GM18873 (cell line): ENCODE measurements around the gene TOP3B.
"Not testable (repeated sequence)": the region's sequence is repeated elsewhere in the genome, so short reads cannot be mapped to it uniquely, and the experiment has no call there.

Experiments
- ATAC-seq: cut with Tn5 transposase; IDR thresholded peaks from one replicate; pipeline ENCODE4 v1.9.1; 2021; ENCODE audit warnings: mild to moderate bottlenecking, moderate library complexity, moderate number of reproducible peaks; ENCODE audit not compliant: unreplicated experiment, low FRiP score

Gene TOP3B

DNA sequence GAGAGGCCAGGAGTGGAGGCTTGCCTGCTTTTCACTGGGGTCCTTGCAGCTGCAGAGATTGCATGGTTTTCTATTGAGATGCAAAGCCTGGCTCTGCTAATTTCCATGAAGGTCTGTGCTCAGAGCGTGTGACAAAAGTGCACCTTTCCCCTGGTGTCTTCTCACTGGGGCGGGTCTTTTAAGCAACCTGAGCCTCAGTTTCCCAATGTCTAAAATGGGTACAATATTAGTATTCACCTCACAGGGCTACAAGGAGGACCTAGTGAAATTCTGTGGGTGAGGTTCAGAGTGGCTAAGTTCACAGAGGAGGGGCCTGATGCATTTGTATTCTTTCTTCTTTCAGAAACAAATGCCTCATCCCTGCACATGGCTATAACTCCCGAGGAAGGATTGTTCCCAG, 50.2 kb downstream of the TOP3B start:
- ATAC-seq: no peak

DNA sequence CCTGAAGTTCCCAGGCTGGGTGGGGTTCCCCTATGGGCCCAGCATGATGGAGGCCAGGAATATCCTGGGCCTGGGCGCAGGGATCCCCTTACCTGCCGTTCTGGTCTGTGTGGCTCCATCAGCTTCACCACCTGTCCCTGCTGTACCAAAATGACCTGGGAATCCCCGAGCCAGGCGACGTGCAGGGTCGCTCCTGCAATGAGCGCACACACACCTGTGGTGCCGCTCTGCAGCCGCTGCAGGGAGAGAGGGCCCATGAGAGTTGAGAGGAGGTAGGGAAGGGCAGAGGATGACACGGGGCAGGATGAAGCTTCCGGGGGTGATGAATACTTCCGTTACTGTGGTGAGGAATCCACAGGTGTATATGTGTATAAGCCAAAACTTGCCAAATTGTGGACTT, 51.5 kb downstream of the TOP3B start:
- ATAC-seq: no peak

DNA sequence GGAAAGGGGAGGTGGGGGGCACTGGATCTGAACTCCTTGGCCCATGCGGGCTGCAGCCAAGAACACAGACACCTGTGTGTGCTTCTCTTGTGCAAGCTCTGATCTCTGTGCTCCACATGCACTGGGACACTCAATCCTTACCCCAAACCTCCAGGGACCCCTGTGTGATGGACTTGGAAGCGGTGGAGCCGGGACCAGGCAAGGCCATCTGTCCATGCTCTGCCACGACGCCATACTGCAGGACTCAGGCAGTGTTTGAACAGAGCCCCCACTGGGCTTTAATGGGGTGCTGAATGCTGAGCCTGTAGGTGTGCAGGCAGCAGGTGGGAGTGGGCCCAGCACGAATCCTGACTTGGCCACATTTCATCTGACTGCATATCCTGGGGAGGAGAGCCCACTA, 53.3 kb downstream of the TOP3B start:
- ATAC-seq: no peak

DNA sequence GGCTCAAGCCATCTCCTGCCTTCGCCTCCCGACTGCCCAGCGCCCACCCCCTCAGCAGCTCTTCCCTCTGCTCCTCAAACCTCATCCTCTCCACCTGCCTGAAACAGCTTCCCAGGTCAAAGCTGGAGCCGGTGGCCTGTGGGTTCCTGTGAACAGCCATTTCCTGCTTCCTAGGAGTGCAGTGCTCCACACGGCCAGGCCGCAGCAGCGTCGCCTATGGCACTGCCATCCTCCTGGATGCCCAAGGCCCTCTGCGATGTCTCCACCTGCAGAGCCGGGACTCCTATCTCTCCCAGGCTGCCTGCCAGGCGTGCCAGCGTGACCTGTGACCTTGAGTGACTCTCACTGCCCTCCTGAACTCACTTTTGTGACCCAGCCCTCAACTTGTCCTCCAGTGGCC, 54.5 kb downstream of the TOP3B start:
- no peak for ATAC-seq

DNA sequence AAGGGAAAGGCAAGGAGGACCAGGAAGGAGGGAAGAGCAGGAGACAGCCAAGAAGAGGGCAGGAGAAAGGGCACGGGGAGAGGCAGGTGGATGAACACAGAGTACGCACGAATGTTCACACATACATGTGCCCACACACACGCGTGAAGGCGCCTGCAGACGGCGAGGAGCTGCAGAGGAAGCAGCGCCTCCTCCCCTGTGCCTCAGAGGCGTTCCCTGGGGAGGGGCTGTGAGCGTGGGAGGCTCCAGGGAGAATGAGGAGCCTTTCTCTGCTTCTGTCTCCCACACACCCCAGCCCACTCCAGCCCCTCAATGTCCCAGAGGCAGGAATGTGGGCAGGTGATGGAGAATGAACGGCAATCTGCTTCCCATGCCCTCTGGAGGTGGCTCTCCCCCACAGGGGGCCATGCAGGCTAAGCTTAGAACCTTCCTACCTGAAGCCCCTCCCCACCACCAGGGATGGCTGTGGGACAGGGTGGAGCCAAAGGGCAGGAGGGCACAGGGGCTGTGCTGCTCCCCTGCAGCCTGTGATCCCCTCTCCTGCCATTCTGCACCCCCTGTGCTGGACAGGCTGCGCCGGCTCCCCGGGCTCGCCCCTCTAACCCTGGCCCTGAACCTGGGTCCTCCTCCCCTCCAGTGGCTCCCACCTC, 55.3 kb downstream of the TOP3B start:
- ATAC-seq: no peak

DNA sequence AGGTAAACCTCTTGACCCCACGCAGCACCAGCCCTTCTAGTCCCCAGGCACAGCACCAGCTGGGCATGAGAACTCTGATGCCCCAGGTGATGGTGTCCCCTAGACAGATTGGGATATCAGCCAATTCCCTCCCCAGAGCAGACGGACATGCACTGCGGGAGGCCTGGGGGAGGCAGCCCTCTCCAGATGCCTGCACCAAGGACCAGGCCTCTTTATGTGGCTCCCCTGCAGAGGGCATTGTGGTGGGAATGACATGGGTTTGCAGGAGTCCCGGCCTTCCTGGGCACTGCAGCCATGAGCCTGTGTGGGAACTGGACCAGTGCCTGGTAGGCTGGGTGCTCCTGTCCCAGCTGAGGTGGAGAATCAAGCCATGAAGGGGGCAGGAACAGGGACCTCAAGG, 55.9 kb downstream of the TOP3B start:
- no peak for ATAC-seq

DNA sequence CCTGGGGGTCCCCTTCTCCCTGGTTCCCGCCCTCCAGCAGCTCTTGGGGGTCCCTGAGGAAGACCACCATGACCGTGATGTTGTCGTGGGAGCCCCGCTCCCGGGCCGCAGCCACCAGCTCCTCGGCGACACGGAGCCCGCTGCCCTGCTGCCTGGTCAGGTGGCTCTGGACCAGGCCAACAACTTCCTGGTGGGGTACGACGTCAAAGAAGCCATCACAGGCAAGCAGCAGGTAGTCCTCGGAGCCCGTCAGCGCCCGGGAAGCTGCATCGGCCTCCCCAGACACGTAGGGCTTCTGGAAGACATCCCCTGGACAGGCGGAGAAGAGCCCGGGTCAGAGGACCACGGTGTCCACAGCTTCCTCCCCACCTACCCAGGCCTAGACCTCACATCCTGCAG, 59.4 kb downstream of the TOP3B start:
- ATAC-seq: no peak

DNA sequence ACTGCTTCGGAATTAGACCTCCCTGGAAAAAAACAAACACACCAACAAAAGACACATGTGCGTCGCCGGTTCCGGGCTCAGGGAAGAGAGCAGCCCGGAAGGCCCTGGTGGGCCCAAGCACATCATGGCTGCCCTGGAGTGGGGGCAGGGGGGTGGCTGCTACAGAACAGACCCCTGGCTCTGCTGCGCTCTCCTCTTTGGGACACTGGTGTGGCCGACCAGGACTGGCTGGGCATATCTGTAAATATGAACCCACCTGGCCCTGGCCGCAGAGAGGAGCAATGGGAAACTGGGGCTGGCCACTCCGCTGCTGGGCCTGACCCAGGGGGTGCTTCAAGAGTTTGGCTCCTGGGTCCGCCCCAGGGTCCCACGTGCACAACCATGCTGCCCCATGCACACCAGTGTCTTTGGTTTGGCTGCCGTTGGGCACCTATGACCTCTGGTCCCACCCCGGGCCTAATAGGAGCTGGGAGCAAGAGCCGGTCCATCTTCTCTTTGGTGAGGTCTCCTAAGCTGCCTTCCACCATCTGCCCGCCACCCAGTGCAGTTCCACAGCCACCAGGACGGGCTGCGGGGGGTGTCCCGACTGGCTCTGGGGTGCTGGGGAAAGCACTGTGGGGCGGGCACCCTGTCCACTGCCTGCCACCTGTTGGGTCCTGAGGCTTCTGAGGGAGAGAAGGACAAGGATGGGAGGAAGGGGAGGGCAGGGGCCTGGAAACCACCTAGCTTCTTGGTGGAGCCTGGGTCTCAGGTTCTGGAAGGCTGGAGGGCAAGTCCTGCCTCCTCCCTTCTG, 60.0 kb downstream of the TOP3B start:
- ATAC-seq: no peak

DNA sequence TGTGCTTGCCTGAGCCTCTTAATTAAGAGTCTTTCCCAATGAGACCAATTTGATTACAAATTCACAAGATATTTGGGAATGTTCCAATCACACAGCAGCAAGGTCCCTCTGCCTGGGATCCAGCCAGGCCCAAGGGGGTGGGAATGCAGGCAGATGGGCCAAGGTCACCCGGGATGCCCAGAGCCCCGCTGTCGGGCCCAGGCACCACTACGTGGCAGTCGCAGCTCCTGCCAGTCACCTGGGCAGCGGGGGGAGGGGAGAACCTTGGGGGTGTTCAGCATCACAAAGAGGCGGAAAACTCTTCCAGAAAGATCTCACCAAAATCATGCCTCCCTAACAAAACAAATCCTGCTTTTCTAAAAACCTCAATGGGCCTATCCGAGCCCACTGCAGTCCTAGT, 60.9 kb downstream of the TOP3B start:
- no peak for ATAC-seq

DNA sequence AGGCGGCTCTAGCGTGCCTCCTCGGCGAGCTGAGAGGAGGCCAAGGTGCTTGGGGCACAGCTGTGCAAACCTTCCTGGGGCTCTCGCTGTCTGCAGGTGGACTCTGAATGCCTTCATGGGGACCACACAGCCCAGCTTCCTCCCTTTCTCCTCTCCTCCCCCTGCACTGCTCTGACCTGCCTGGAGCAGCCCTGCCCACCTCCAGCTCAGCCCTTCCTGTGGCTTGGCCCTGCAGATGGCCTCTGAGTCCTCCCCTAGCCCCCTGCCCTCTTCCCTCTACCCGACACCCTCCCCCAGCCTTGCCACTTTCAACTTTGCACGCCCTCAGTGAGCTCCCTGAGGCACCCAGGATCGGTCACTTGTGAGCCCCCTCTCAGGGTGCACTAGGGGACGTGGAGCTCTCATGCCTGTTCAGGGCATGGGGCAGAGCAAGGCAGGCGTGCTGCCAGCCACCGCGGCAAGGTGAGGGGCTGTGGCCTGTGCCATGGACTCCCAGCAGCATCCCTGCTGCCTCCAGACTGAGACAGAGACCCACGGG, 61.3 kb downstream of the TOP3B start:
- no peak for ATAC-seq

DNA sequence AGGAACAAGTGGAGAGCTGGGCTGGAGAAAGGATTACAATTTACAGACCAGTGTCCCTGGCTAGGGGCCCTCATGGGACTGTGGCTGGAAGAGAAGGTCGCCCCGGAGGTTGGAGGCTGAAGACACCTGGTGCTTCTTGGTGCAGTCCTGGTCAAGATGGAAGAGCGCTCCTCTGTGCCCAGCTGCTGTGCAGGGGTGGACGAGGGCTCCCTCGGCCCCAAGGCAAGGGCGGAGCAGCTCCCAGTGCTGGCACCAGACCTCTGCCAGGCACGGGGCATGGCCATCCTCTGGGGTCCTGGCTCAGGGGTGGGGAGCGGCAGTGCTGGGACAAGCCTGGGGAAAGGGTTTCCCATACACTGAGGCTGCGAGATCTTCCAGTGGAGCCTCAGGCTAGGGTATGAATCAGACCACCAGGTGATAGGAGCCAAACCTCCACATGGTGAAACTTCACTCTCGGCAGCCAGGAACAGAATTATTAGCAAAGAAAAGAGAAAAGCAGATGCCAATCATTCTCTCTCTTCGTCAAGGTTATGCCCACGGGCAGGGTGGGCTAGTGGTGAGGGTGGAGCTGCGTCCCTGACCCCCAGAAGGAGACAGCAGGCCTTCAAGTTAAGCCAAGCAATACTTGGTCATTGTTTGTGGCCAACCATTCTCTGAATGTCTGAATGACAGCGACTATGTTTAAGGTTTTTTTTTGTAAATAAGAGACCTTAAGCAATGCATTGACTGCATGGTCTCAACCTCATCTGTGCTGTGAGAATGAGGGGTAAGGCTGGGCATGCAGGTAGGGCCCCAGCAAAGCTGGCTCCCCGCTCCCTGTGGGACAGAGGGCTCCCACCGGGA, 62.0 kb downstream of the TOP3B start:
- no peak for ATAC-seq

DNA sequence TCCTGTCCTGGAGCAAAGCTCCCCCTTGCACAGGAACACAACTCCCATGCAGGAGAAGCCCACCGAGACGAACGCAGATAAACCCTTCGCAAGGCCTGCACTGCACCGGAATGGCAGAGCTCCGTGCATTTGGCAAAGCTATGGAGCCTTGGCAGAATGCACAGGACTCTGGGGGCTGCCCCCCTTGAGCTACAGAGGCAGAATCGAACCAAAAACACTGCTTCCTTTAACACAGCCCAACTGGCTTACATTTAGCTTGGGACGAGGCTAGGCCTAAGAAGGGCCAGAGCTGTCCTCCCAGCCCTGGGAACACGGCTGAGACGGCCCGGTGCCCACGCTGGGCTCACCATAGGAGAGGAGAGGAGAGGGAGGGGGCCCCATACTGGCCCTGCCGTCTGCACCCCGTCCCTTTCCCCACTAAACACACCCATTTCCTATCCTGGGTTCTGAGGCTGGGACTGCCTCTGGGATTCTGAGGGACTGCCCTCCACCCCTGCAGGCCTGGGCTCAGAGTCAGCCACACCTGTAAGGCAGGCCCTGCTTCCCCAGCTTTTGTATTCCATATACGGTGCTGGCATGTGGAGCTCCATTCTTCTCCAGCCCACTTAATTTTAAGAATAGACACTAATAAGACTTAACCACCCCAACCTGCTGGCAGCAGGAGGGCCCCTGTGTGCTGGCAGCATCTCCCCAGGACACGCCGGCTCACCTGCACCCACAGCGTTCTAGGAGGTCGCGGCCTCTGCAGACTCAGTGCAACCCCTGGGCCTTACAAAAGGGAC, 62.9 kb downstream of the TOP3B start:
- no peak for ATAC-seq

DNA sequence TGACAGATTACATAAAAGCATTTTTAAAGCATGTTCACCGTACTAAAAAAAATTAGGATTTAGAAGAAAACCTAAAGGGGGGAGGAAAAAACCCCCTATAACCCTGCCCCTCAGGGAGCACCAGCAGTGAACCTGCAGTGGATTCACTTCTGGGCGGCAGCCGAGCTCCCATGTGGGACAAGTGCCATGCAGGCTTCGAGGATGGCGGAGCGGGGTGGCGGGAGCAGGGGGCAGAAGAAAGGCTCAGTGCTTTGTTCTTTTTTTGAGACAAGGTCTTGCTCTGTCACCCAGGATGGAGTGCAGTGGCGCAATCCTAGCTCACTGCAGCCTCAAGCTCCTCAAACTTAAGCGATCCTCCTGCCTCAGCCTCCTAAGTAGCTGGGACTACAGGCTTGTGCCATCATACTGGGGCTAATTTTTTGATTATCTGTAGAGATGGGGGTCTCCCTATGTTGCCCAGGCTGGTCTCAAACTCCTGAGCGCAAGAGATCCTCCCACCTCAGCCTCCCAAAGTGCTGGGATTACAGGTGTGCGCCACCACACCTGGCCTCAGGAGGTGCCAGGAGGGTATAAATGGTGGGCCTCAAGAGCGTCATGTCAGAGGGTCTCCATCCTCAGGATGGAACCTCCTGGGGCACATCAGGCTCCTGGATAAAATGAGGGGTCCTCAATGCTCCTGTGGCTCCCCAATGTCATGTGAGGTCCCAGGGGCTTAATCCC, 64.0 kb downstream of the TOP3B start:
- no peak for ATAC-seq

DNA sequence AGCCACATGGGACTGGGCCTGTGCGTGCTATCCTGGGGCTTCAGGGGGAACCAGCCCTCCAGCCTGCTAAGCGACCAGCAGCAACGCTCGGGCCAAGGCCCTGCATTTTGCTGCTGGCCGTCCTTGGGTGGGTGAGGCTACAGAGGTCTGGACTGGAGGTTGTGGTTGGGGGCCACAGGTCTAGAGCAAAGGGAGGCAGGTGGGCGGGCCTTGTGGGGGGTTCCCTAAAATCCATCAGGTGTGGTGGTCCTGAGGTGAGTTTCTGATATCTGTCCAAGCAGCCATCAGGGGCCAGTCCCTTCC, 64.7 kb downstream of the TOP3B start:
- no peak for ATAC-seq

DNA sequence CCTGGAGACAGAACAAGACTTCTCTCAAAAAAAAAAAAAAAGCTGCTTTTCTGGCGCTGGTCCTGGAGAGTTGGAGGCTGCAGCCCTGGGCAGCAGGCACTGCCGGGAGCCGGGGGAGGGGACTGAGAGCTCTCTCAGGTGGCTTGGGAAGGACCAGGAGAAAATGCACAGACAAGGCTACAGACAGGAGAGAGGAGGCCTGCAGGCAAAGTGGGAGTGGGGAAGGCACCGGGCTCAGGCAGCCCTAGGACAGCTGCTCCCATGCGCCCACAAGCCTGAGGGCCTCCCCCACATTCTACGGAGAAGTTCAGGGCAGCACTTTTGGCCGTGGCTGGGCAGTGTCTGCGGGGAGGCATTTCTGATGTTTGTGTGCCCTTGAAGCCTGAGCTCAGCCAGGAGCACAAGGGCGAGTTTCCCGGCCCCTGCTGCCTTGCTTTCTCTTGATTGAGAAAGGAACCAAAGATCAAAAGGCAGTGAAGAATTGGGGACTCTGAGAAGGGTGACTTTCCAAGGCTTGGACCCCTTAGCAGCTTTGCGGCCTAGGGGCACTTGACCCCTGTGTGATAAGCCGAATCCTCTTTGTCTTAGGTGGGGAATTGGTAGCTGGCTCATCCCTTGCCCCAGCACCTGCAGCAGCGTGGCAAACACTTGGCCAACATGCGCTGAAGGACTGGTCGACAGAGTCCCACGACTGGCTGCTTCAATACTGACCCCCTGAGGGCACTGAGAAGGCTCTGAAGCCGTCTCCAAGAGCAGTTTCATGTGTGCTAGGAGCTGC, 65.2 kb downstream of the TOP3B start:
- ATAC-seq: no peak

DNA sequence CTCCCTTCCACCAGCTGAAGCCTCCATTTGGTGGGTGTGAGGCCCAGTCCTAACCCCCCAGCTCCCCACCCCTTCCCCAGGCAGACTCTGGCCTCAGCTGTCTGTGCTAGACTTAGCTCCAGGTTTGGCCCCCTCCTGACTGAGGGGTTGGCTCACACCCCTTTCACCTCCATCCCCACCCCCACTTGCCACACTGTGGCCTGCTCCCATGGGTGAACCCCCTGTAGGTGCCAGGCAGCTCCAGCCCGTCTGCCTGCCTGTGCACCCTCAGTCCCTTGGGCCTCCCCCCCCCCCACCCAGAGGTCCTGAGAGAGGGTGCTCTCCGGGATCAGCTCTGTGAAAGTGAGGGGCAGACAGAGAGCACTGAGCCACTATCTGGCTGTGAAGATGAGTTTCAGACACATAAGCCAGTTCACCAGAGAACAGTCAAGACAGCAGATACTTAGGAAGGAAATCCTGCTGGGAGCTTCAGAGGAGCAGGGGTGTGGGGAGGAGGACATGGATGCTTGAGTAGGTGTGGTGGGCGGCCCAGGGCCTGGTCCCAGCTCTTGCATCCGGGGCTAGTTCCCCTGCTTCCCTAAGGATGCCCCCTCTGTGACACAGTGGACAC, 66.2 kb downstream of the TOP3B start:
- no peak for ATAC-seq

DNA sequence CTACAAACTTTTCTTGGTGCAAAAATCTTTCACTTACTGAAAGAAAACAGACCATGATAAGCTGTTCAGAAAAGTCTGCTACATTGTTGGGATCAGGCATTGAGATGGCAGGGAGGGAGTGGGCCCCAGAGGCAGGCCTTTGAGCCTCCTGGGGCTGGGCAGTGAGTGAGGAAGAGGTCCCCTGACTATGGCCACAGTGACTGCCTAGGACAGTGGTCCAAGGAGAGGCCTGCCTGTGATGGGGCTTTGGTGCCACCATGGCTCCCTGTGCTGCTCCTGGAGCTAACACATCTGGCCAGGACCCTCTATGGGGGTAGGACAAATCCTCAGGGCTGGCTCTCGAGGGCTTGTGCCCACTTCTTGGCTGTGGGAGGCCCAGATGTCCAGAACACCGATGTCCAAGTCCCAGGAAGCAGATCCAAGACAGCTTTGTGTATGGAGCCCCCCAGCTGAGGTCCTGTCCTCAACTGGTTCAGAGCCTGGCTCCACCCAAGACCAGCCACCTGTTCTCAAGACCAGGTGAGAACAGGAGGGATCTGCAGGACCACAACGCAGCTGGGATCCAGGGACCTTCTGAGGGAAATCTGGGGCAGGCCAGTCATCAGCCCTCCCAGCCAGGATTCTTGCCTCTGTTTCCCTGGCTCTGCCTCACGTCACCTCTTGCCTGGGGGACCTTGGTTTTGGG, 66.8 kb downstream of the TOP3B start:
- no peak for ATAC-seq

DNA sequence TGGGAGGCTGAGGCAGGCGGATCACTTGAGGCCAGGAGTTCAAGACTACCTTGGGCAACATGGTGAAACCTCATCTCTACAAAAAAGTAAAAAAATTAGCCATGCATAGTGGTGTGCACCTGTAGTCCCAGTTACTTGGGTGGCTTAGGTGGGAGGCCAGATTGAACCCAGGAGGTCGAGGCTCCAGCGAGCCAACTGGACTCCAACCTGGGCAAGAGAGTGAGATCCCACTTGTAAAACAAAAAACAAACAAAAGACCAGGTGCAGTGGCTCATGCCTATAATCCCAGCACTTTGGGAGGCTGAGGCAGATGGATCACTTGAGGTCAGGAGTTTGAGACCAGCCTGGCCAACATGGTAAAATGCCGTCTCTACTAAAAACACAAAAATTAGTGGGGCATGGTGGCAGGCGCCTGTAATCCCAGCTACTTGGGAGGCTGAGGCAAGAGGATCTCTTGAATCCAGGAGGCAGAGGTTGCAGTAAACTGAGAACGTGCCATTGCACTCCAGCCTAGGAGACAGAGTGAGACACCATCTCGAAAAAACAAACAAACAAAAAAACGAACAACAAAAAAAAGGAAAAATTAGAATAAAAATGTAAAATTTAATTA, 68.4 kb downstream of the TOP3B start:
- ATAC-seq: not testable (repeated sequence)
